Erythroblast (primary cell): ENCODE measurements around the gene FGF14.

Experiments
- GATA1 ChIP-seq: IDR thresholded peaks from 2 replicates; pipeline ENCODE4 v1.6.1; 2011; ENCODE audit warnings: low read depth, mild to moderate bottlenecking, control low read depth, low read length, moderate library complexity
- POLR2A ChIP-seq: IDR thresholded peaks from 2 replicates; pipeline ENCODE4 v1.6.1; 2011; ENCODE audit warnings: mild to moderate bottlenecking, low read length

DNA sequence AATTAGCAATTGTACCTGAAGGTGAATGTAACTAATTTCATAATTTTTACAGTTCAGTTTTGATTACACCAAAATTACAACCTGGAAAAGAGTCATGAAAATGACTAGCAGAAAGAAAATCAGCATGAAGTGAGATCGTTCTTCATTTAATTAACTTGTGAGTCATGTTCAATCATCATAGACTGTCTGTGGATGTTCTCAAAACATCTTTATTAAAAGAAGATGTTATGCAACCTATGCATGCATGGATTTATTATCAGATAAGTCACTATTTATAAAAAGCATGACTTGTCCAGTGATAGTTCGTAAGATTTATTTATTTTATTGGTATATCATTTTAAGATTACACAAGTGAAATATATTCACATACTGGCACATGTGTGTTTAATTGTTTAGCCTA is 703.4 kb downstream of the FGF14 start:
- TF ChIP-seq POLR2A (no peak), GATA1 (no peak)
